ENCODE results near the gene UMODL1. TPM values are rescaled to one million over a fixed set of nuclear protein-coding genes. Genes with fewer than 3 reads are reported as not detected.

Gene UMODL1
- total and polyA plus RNA-seq, 2 donors (not counting 3 experiments of a cell fraction or from before 2014, with no cell fraction given) = not detected

DNA sequence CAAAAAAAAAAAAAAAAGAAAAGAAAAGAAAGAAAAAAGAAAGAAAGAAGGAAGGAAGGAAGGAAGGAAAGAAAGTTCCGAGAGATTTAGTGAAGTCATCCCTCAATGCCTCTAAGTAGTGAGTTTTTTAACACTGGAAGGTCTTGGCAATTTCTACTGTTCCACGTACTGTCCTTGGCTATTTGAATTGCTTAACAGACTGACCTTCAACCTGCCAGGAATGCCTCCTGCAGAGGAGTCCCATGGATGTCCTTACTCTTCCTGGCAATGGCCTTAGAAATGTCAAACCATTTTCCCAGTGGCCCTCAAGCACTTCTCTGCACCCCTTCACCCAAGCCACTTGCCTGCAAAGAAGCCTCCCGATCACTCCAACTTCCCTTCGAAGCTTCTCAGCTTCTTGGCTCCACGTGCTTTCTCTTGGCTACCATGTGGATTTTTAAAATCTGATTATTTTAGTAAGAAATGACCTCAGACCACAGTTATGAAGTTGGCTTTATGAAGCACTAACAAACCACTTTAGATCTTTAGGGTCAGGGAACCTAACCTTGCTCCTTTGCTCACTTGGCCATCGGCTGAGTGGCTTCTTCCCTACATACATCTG, 104.1 kb downstream of the UMODL1 start:
- POLR2A ChIA-PET = no interaction called here
- BruUV-seq (replicated peaks) = no TSS peak

More for the DNA sequence above, 104.1 kb downstream of the UMODL1 start:
- H3K4me2 ChIP-seq (ENCODE audit: insufficient read depth, low read length) = no peak overlapping the region
- dilution Hi-C loops (cut with MboI; ENCODE audit: extremely low pct_ligation_motif_present, low sequenced_read_pairs) (no loop called here), intact Hi-C loops (cut with micrococcal nuclease) (no loop called here)
- H3K4me3 ChIP-seq (replicated peaks in 1 of 3; ENCODE audit: insufficient read depth in 1 of 3, low read depth in 1 of 3, low read length in 3 of 3) = no peak overlapping the region
- H3K4me1 ChIP-seq (ENCODE audit: control insufficient read depth, extremely low read depth, insufficient read depth, low read length) = no peaks in the 10 kb centered on the region
- CTCF ChIA-PET = interaction anchor here (2.2 kb wide), 1 partner anchor 84 kb away, joined by 12 read pairs; no protein-coding TSS in a partner anchor
- H3K9me1 ChIP-seq (replicated peaks; ENCODE audit: control insufficient read depth, extremely low read depth, insufficient read depth, low read length) = no peaks in the 10 kb centered on the region
- no peak overlapping the region for H3K9ac ChIP-seq (replicated peaks; ENCODE audit: extremely low read depth, insufficient read depth, low read length)
- H3K27ac ChIP-seq (ENCODE audit: insufficient read depth, low read depth, low read length) = no peak overlapping the region
- H2AFZ ChIP-seq (ENCODE audit: low read depth, low read length) = no peak overlapping the region
- DNase-seq (ENCODE audit: low read depth, low spot score) = no peak
- H4K20me1 ChIP-seq (replicated peaks; ENCODE audit: control insufficient read depth, extremely low read depth, insufficient read depth, low read length) = no peaks in the 10 kb centered on the region
- H3K36me3 ChIP-seq (ENCODE audit: control insufficient read depth in 2 of 2, extremely low read depth in 1 of 2, insufficient read depth in 2 of 2, low read length in 2 of 2) = no peaks in the 10 kb centered on the region
- peaks cover 2 to 7% of the 10 kb centered on the region in 2 experiments for H3K27me3 ChIP-seq (ENCODE audit: control insufficient read depth in 2 of 2, insufficient read depth in 2 of 2, low read length in 2 of 2)
- FAIRE-seq = no peak
- H3K79me2 ChIP-seq (ENCODE audit: control insufficient read depth, insufficient read depth, low read length) = no peaks in the 10 kb centered on the region
- TF ChIP-seq, protein P1, sequence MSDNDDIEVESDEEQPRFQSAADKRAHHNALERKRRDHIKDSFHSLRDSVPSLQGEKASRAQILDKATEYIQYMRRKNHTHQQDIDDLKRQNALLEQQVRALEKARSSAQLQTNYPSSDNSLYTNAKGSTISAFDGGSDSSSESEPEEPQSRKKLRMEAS (IDR thresholded peaks at IDR 0.05; ENCODE audit: insufficient read depth, insufficient read length) = no peak
- TF ChIP-seq EZH2 (IDR thresholded peaks at IDR 0.05; ENCODE audit: borderline replicate concordance, low read depth, low read length, severe bottlenecking) = no peak
- no peak for TF ChIP-seq MYC (IDR thresholded peaks at IDR 0.05; ENCODE audit: low read depth, low read length)
- TF ChIP-seq POLR2AphosphoS5 (IDR thresholded peaks at IDR 0.05; ENCODE audit: insufficient read depth, low read depth, low read length) = no peak
- no peak for TF ChIP-seq POLR2A (IDR thresholded peaks at IDR 0.05; ENCODE audit: low read depth, low read length)
- TF ChIP-seq JUN (IDR thresholded peaks at IDR 0.05; ENCODE audit: borderline replicate concordance, insufficient read depth, insufficient read length, low read depth) = no peak
- TF ChIP-seq, protein P2, sequence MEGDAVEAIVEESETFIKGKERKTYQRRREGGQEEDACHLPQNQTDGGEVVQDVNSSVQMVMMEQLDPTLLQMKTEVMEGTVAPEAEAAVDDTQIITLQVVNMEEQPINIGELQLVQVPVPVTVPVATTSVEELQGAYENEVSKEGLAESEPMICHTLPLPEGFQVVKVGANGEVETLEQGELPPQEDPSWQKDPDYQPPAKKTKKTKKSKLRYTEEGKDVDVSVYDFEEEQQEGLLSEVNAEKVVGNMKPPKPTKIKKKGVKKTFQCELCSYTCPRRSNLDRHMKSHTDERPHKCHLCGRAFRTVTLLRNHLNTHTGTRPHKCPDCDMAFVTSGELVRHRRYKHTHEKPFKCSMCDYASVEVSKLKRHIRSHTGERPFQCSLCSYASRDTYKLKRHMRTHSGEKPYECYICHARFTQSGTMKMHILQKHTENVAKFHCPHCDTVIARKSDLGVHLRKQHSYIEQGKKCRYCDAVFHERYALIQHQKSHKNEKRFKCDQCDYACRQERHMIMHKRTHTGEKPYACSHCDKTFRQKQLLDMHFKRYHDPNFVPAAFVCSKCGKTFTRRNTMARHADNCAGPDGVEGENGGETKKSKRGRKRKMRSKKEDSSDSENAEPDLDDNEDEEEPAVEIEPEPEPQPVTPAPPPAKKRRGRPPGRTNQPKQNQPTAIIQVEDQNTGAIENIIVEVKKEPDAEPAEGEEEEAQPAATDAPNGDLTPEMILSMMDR (IDR thresholded peaks at IDR 0.05; ENCODE audit: extremely low read depth in 1 of 2, insufficient read depth in 1 of 2, low read depth in 1 of 2, low read length in 2 of 2) = no peak
- TF ChIP-seq GATA2 (IDR thresholded peaks at IDR 0.05; ENCODE audit: insufficient read depth, insufficient read length, low read depth, low read length) = no peak
- no peaks in the 10 kb centered on the region for H3K9me3 ChIP-seq (replicated peaks; ENCODE audit: control insufficient read depth, insufficient read depth, low read length)

Data from endothelial cell of umbilical vein (primary cell).